Osteoblast (primary cell): ENCODE results near the gene SDC3. TPM values are rescaled to one million over a fixed set of nuclear protein-coding genes. Genes with fewer than 3 reads are reported as not detected.

Source experiments
- DNase-seq: peaks from one replicate; pipeline ENCODE4 v3.0.0; 2011; ENCODE audit warnings: low spot score, mixed read lengths; ENCODE audit not compliant: insufficient read length; ENCODE audit errors: missing footprints
- H2AFZ ChIP-seq: 2 replicates; pipeline ENCODE4 v1.6.0; 2011; ENCODE audit warnings: mild to moderate bottlenecking, low read length
- H3K27ac ChIP-seq: 2 replicates; pipeline ENCODE4 v1.5.1; 2011; ENCODE audit warnings: mild to moderate bottlenecking, low read depth, low read length, moderate library complexity
- H3K27me3 ChIP-seq: 2 replicates; pipeline ENCODE4 v1.6.0; 2012; ENCODE audit warnings: mild to moderate bottlenecking, control low read depth, inconsistent platforms, low read length, moderate library complexity; ENCODE audit not compliant: insufficient read depth
- H3K36me3 ChIP-seq: 2 replicates; pipeline ENCODE4 v1.5.1; 2011; ENCODE audit warnings: mild to moderate bottlenecking, low read length, control low read depth, moderate library complexity; ENCODE audit not compliant: insufficient read depth
- H3K4me1 ChIP-seq: 2 replicates; pipeline ENCODE4 v1.5.1; 2011; ENCODE audit warnings: mild to moderate bottlenecking, low read length, control low read depth, moderate library complexity; ENCODE audit not compliant: insufficient read depth
- H3K4me2 ChIP-seq: 2 replicates; pipeline ENCODE4 v1.6.0; 2011; ENCODE audit warnings: mild to moderate bottlenecking, low read length; ENCODE audit not compliant: insufficient read depth
- H3K4me3 ChIP-seq: fragments of 200-600 bp; sonication (generic); 3 replicates; pipeline ENCODE4 v1.5.1; 2012; ENCODE audit warnings: mild to moderate bottlenecking, low read length, inconsistent platforms; ENCODE audit not compliant: insufficient read depth
- H3K79me2 ChIP-seq: 2 replicates; pipeline ENCODE4 v1.6.0; 2012; ENCODE audit warnings: mild to moderate bottlenecking, low read length, control low read depth, inconsistent platforms; ENCODE audit not compliant: insufficient read depth
- H3K9me3 ChIP-seq: 2 replicates; pipeline ENCODE4 v1.5.1; 2011; ENCODE audit warnings: low read depth, low read length, control low read depth
- H4K20me1 ChIP-seq: 2 replicates; pipeline ENCODE4 v1.6.0; 2012; ENCODE audit warnings: mild to moderate bottlenecking, low read length, control low read depth; ENCODE audit not compliant: insufficient read depth
- CTCF ChIP-seq: IDR thresholded peaks from 2 replicates; pipeline ENCODE4 v1.5.1; 2011; ENCODE audit warnings: mild to moderate bottlenecking, low read depth, low read length, moderate library complexity; ENCODE audit errors: extremely low read depth
- total RNA-seq: library from RNA; depleted of rRNA; stranded (reverse); fragments of >200 nt; gene quantifications from 2 replicates; pipeline ENCODE4 v1.2.3, GENCODE V29; 2012

The SDC3 gene
- total RNA-seq, 1 donor, result 39.8 TPM

- no peaks in the 10 kb centered on the region for H3K27me3 ChIP-seq
- H3K79me2 ChIP-seq, result peaks cover 5% of the 10 kb centered on the region
- DNase-seq, result peak; percentile 76
- H2AFZ ChIP-seq, result no peak overlapping the region
- H4K20me1 ChIP-seq, result peaks cover 7% of the 10 kb centered on the region
- H3K9me3 ChIP-seq, result no peaks in the 10 kb centered on the region
- no peak for TF ChIP-seq CTCF
- H3K4me2 ChIP-seq, result peak overlapping the region; percentile 81
- H3K27ac ChIP-seq, result no peak overlapping the region
- H3K4me3 ChIP-seq, result no peak overlapping the region
- no peaks in the 10 kb centered on the region for H3K4me1 ChIP-seq
- no peaks in the 10 kb centered on the region for H3K36me3 ChIP-seq
These were observed 959 bp upstream of the SDC3 start for GRCh38 chr1:30909365-30910068.

- H3K4me2 ChIP-seq, result no peak overlapping the region
- H3K4me1 ChIP-seq, result no peaks in the 10 kb centered on the region
- peaks cover 5% of the 10 kb centered on the region for H3K79me2 ChIP-seq
- no peak for TF ChIP-seq CTCF
- no peak for DNase-seq
- H3K27me3 ChIP-seq, result no peaks in the 10 kb centered on the region
- no peak overlapping the region for H2AFZ ChIP-seq
- H3K36me3 ChIP-seq, result no peaks in the 10 kb centered on the region
- H3K4me3 ChIP-seq, result peak overlapping the region; percentile 71
- peaks cover 7% of the 10 kb centered on the region for H4K20me1 ChIP-seq
- no peaks in the 10 kb centered on the region for H3K9me3 ChIP-seq
- no peak overlapping the region for H3K27ac ChIP-seq
These were observed 252 bp downstream of the SDC3 start for GRCh38 chr1:30908316-30908695.

GRCh38 chr1:30907481-30908315 is 860 bp downstream of the SDC3 start:
- TF ChIP-seq CTCF, result no peak
- Histone ChIP-seq H2AFZ (no peak overlapping the region), H3K79me2 (peaks cover 5% of the 10 kb centered on the region), H3K9me3 (no peaks in the 10 kb centered on the region), H3K4me2 (peak overlapping the region; percentile 76), H3K27me3 (no peaks in the 10 kb centered on the region), H3K27ac (no peak overlapping the region), H3K36me3 (no peaks in the 10 kb centered on the region), H3K4me3 (peak overlapping the region; percentile 71), H3K4me1 (no peaks in the 10 kb centered on the region), H4K20me1 (peaks cover 7% of the 10 kb centered on the region)
- DNase-seq, result peak; percentile 76
